HT-29 (cell line): ENCODE results near the gene SPATA32. TPM values are rescaled to one million over a fixed set of nuclear protein-coding genes. Genes with fewer than 3 reads are reported as not detected.

Source experiments
- DNase-seq: peaks from one replicate; pipeline ENCODE4 v3.0.0-alpha.2; 2015; ENCODE audit warnings: low spot score
- total RNA-seq: library from RNA; depleted of rRNA; stranded (reverse); fragments of >200 nt; shearing (Covaris generic); gene quantifications from 2 replicates; pipeline ENCODE4 v1.2.3, GENCODE V29; 2014

The SPATA32 gene
- total RNA-seq, 1 experiment from 2014 or later: not detected

DNA sequence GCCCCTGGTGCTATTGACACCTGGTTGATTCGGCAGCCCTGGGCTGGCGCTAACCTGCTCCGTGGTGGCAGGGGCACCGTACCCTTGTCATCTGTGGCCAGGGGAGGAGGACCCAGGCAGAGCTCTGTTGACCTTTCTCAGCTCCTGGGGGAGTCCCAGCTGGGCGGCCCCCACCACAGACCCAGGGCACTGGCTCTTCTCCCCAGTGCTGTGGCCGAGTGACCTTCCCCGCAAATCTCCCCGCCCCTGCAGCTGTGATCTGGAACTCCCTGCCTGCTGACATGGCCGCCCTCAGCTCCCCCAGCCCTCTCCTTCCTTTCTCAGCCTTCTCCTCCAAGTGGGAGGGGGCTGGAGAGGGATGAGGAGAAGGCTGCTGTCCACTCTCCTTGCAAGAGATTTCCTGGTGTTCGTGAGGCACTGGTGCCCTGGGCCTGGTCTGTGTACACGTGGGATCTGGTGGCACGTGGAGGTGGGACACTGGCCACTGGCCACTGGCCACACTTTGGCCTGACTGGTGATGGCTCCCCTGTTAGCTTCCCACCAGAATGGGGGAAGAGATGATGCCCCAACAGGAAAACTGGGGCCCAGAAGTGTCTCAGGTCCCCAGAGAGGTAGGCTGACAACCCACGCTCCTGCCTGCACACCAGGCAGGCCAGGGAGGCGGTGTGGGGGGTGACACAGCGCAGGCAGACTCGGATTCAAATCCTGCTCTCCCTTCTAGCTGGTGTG is 32.0 kb downstream of the SPATA32 start:
- DNase-seq: no peak

GRCh38 chr17:45228763-45229539 is 32.9 kb downstream of the SPATA32 start:
- no peak for DNase-seq

- no peak for DNase-seq
Measured at GRCh38 chr17:45227926-45228762, 33.8 kb downstream of the SPATA32 start.

DNA sequence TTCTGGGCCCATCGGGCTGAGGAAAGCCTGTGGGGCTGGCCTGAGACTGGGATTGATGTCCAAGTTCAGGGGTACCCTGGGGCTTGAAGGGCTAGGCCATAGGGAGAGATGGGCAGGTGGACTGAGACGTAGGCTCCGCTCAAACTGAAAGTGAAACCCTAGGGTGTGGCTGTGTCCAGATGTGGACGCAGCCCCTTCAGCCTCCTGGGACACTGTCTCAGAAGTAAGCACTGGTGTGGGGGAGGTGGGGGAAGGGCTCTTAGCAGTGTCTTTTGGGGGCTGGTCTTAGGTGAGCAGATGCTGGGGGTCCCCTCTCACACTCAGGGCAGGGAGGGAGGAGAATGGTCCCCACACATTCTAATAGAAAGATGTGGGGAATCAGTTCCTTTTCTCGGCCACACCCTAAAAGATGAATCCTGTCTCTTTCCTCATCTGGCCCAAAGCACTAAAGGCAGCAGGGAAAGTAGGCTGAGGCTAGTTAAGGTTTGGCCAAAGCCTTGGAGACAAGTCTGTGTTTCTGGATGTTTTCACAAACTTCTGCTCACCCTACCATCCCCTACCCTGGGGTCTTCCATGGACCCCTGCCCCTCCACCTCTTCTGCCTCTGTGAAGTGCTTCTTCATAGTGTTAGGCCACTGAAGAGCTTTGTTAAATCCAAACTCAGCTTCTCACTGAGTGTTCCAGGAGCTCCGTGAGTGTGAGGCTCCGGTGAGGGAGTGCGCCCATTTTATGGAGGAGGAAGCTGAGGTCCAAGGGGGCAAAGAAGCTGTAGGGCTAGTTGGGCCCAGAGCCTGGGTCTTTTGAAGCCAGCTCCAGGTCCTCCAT is 34.6 kb downstream of the SPATA32 start:
- no peak for DNase-seq

DNA sequence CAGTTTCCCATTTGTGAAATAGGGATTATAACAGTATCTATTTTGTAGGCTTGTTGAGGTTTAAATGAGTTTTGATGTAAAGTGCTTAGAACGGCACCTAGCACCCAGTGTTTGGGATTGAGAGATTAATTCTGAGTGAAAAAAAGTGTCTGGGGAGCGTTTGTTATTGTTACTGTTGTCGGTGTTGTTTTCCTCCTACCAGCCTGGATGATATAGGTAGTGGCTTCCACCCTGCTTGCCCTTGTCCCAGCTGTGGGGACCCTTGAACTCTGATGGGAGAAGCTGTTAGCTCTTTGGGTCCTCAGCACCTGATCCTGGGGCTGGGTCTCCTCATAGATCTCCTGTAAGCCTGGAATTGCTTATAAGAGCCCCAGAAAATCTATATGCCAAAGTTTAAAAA is 35.3 kb downstream of the SPATA32 start:
- DNase-seq: no peak

DNA sequence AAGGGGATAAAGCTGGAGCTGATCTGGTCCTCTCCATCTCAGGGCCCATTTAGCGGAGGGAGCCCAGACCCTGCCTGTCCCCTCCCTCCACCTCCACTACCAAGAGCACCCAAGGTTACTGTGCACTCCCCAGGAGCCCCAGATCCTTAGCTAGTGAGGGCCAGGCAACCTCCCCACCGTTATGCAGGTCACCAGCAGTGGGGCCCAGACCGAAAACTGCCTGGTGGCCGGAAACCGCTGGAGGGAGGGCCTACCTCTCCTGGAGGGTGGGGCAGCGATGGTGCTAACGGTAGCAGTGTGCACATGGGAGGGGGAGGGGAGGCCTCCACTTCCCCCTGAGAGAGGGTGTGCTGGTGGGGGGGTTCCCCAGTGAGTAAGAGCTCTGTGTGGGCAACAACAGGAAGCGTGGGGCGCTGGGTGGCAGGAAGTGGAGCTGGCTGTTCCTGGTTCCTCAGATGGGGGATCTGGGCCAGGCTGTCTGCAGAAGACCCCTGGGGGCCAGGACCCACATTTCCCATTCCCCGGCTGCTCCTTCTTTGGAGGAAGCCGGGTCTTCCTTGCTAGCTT is 35.8 kb downstream of the SPATA32 start:
- DNase-seq: no peak

DNA sequence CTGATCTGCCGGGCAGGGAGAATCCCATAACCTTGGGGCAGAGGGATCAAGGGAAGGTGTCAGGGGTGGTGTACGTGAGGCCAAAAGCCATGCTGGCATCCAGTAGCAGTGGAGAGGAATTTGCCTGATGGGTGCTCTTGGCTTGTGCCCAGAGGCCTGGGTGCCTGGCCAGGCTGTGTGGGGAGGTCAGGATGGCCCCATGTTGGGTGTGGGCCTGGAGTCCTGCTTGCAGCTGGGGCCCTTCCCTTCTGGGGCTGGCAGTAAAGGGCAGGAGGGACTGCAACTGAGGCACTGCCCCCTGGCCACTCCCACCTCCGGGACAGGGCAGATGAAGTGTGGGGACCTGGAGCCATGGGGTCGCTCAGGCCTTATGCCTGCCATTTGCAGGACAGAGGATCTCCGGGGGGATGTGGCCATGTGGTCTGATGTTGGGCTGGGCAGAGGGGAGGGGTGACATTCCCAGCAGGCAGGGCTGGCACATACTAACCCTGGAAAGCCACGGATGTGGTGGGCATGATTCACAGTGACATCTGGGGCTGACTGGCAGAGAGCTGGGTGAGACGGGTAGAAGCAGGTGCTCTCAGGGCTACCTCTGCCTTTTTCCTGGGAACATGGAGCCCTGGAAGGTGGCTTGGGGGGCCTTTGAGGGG is 36.7 kb downstream of the SPATA32 start:
- no peak for DNase-seq

- no peak for DNase-seq
Measured at GRCh38 chr17:45224671-45225050, 37.2 kb downstream of the SPATA32 start.

DNA sequence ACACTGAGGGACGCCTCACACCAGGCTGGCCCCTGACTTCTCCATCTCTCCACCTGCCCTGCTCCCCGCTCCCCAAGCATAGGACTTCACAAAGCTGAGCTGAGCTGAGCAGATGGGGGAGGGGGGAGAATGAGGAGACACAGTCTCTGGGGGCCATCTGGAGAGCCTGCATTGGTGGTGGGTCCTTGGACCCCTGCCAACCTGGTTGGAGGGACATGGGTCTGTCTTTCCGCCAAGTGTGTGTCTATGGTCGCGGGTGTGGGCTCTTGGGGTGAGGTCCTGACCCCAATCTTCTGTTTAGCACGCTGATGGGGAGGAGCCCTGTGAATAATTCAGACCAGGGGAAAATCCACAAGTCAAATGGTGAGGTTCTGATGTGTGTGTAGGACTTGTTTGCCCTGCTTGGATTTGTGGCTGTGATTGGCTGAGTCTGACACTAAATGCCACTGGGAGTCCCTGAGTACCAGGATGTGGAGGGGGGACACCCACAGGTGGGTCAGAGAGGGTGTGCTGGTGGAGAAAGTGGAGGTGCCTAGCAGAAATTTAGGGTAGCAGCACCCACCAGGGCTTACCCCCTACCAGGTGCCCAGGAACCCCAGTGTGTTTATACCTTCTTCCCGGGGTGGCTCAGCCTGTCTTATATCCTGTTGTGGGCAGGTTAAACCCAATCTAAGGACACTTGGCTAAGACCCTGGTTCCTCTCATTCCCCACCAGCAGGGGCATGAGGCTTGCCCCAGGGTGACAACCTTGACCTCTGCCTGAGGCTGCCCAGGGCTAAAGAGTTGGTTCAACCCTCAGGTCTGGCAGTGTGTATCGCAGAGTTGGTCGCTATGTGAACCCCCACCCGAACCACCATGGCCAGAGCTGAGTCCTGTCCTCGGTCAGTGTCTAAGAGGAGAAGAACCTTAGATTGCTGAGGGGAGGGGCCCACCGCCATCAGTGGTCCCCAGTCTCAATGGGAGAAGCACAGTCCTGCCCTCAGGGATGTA is 38.1 kb downstream of the SPATA32 start:
- no peak for DNase-seq

DNA sequence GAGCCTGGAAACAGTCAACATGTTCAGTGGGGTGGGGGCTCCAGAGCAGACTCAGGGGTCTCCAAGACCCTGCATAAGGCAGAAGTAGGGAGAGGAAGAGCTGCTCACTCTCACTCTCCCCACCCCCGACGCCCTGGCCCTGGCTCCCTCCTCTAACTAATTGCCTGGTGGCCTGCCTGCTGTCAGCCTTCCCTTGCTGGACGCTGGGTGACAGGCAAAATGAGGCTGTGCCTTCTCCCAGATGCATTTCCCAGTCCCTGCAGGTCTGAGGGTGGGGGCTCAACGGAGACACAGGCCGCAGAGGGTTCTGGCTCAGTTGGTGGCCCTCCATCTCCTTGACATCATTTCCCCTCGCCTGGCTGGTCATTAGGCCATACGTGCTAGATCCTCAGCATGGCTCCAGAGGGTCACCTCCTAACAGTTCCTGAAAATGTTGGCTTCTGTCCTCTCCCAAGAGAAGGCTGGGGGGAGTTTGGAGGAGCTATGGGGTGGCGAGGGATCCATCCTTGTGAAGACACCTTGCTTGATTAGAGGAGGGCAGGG is 38.8 kb downstream of the SPATA32 start:
- no peak for DNase-seq

- DNase-seq: no peak
Measured at GRCh38 chr17:45222289-45222995, 39.5 kb downstream of the SPATA32 start.

- DNase-seq: no peak
Measured at GRCh38 chr17:45222014-45222288, 39.9 kb downstream of the SPATA32 start.

DNA sequence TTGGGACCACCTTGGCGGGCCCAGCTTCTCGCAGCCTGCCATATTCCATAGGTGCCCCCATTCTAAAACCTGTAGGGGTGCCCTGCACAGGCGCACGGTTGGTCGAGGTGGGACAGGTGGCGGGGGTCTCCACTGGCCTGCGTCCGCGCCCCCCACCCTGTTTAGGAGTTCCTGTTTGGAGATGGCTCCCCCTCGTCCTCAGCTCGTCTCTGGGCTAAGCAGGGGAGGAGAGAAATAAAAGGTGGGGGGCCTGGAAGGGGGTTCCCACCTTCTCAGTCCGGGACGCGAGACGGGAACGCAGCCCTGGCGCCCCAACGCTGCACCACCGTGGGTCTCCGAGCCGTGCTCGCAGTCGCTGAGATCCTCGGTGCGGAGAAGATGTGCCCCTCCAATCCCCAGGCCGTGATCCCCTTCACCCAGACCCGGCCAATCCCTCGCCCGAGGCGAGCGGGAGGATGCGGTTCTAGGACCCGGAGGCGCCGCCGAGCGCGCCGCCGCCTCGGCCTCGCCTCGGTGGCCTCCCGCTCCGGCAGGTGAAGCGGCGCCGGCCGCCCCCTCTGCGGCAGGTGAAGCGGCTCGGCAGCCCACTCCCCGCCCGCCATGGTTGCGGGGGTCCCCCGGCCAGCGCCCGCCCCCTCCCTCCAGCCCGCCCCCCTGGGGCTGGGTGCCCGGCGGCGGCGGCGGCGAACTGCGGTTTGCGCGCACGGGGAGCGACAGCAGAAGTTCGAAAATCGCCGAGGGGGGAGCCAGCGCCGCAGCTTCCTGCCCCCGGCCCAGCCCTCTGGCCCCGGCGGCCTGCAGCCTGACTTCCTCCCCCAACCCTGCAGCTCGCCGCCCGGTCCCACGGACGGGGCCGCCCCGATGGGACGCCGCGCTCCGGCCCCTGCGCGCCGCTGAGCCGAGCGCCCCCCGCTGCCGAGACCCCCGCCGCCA is 40.5 kb downstream of the SPATA32 start, which contains the start of gene FMNL1:
Gene FMNL1 (plus strand): TSS at position 805 of the 933 bp plus-strand sequence. CDS start 240 bp downstream, outside the sequence.
- DNase-seq: no peak

DNA sequence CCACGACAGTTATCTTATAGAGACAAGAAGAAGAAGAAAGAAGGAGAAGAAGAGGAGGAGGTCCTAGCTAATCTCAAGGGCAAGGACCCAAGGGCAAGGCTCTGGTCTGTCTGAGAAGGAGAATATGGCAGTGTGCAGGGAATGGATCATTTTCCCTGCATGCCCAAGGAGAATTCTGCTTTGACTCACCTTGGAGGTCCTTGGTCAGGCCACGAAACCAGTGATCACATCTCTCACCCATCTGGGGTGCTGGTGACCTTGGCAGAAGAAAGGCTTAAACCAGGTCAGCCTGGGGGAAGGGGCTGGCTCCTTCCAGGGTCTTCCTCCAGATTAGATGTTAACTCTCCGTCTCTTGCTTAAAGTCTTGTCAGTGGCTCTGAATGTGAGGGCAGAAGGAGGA is 41.8 kb downstream of the SPATA32 start:
- DNase-seq: no peak

- DNase-seq: peak; percentile 93
Measured at GRCh38 chr17:45218895-45219661, 42.8 kb downstream of the SPATA32 start.
